Measurements from ENCODE around the gene CCDC170. TPM values are rescaled to one million over a fixed set of nuclear protein-coding genes. Genes with fewer than 3 reads are reported as not detected.

CCDC170 gene
- total RNA-seq, 1 experiment from 2014 or later = not detected

DNA sequence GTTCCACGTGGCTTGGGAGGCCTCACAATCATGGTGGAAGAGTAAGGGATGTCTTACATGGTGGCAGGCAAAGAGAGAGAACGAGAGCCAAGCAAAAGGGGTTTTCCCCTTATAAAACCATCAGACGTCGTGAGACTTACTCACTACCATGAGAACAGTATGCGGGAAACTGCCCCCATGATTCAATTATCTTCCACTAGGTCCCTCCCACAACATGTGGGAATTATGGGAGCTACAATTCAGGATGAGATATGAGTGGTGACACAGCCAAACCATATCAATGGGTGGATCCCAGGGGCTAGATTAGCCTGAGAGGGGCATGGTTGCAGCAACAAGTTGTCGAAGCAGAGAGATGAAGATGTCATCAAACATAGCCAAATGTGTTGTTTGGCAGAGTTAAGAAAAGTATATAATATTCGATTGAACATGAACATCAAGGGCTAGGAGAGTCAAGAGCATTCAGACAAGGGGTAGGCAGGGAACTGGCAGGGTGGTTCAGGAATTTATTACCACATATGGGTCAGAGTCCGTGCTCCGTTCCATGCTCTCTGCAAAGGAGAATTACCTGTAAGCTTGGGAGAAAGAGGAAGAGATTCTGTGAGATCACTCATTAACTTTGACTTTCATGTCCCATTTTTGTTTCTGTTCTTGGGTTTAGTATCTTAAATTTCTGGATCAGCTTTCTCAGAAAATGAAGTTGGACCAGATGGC lies 98.8 kb downstream of the CCDC170 start:
- in situ Hi-C loops (cut with HindIII; ENCODE audit: low sequenced_read_pairs) = no loop called here
- DNase-seq (ENCODE audit: low spot score) = no peak

GRCh38 chr6:151609146-151609902 lies 115.5 kb downstream of the CCDC170 start:
- DNase-seq (ENCODE audit: low spot score) = no peak
- in situ Hi-C loops (cut with HindIII; ENCODE audit: low sequenced_read_pairs) = no loop called here

GRCh38 chr6:151610326-151610725 lies 116.5 kb downstream of the CCDC170 start:
- DNase-seq (ENCODE audit: low spot score) = no peak
- in situ Hi-C loops (cut with HindIII; ENCODE audit: low sequenced_read_pairs) = no loop called here

DNA sequence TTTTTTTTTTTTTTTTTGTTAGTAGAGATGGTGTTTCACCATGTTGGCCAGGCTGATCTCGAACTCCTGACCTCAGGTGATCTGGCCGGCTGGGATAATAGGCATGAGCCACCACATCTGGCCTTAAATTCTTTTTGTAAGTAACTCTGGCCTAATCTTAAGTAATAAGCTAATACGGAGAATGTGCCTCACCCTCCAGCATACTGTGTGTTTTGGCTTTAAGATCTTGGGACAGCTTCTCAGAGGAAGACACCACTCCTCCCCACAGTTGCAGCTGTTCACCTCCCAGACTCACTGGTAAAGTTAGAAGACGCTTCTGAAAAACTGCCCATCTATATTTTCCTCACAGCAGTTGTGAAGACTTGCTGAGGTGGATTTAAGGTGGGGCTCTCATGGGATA lies 120.8 kb downstream of the CCDC170 start:
- no peak for DNase-seq (ENCODE audit: low spot score)
- in situ Hi-C loops (cut with HindIII; ENCODE audit: low sequenced_read_pairs) = no loop called here

DNA sequence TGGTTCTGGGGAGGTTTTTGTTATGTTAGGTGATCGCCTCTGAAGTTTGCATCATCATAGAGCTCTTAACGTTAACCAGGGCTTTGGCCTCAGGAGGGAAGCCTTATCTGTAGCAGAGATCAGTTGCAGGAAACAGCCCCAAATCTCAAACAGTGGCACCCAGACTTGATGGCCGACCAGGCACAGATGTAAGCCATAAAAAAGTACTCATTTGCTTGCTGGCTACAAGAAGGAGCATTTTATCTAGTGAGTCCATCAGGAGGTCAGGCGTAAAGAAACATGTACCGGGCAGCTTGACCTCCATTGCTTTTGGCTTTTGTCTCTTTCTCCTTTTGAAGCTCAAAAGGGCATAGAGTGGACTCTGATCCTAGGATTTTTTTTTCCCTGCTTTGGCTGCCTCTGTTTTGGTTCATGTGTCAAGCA lies 122.3 kb downstream of the CCDC170 start:
- DNase-seq (ENCODE audit: low spot score) = no peak
- in situ Hi-C loops (cut with HindIII; ENCODE audit: low sequenced_read_pairs) = no loop called here

DNA sequence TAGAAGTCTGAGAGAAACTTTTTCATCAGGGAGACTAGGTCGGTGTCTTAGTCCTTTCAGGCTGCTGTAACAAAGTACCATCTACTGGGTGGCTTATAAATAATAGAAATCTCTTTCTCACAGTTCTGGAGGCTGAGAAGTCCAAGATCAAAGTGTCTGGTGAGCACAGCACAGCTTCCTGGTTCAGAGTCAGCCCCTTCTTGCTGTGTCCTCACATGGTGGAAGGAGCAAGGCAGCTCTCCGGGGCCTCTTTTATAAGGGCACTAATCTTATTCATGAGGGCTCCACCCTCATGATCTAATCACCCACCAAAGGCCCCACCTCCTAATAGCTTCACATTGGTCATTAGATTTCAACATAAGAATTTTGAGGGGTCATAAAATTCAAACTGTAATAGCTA lies 122.8 kb downstream of the CCDC170 start:
- in situ Hi-C loops (cut with HindIII; ENCODE audit: low sequenced_read_pairs) = no loop called here
- no peak for DNase-seq (ENCODE audit: low spot score)

- in situ Hi-C loops (cut with HindIII; ENCODE audit: low sequenced_read_pairs) = no loop called here
- DNase-seq (ENCODE audit: low spot score) = no peak
Observed at GRCh38 chr6:151617539-151617938, 123.7 kb downstream of the CCDC170 start.

- in situ Hi-C loops (cut with HindIII; ENCODE audit: low sequenced_read_pairs) = no loop called here
- DNase-seq (ENCODE audit: low spot score) = no peak
Observed at GRCh38 chr6:151618717-151619116, 124.9 kb downstream of the CCDC170 start.

GRCh38 chr6:151620179-151620578 lies 126.4 kb downstream of the CCDC170 start:
- in situ Hi-C loops (cut with HindIII; ENCODE audit: low sequenced_read_pairs) = no loop called here
- no peak for DNase-seq (ENCODE audit: low spot score)

GRCh38 chr6:151624071-151624470 lies 130.3 kb downstream of the CCDC170 start:
- in situ Hi-C loops (cut with HindIII; ENCODE audit: low sequenced_read_pairs) = no loop called here

GRCh38 chr6:151624481-151624880 lies 130.7 kb downstream of the CCDC170 start:
- in situ Hi-C loops (cut with HindIII; ENCODE audit: low sequenced_read_pairs) = no loop called here
- no peak for DNase-seq (ENCODE audit: low spot score)

More at GRCh38 chr6:151624071-151624470, 130.3 kb downstream of the CCDC170 start:
- DNase-seq (ENCODE audit: low spot score) = no peak

DNA sequence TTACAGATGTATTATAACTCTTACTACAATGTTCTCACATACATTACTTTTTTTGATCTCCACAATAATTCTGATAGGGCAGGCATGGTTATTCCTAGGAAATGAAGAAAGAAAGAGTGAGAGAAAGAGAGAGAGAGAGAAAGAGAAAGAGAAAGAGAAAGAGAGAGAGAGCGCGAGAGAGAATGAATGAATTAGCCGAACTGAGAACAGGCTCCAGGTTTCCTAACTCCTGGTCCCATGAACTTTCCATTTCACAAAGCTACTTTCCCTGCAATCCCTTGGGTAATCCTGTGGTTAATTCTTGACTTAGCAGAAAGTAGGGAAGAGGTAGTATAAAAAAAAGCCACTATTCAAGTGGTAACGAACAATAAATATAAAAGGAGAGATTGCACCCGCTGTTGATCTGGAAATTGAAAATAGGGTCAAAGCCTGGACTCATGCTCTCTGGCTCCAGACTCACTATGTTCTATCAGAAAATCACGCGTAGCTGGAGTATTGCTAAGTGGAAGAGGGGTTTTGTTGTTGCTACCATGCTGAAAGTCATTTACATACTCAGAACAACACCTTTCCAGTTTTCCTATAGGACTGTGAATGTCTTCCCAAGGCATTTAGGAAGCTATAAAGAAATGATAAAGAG lies 131.2 kb downstream of the CCDC170 start:
- DNase-seq (ENCODE audit: low spot score) = no peak
- in situ Hi-C loops (cut with HindIII; ENCODE audit: low sequenced_read_pairs) = no loop called here

- in situ Hi-C loops (cut with HindIII; ENCODE audit: low sequenced_read_pairs) = no loop called here
- no peak for DNase-seq (ENCODE audit: low spot score)
Observed at GRCh38 chr6:151627689-151628444, 134.1 kb downstream of the CCDC170 start.

GRCh38 chr6:151629791-151630190 lies 136.0 kb downstream of the CCDC170 start:
- in situ Hi-C loops (cut with HindIII; ENCODE audit: low sequenced_read_pairs) = no loop called here

DNA sequence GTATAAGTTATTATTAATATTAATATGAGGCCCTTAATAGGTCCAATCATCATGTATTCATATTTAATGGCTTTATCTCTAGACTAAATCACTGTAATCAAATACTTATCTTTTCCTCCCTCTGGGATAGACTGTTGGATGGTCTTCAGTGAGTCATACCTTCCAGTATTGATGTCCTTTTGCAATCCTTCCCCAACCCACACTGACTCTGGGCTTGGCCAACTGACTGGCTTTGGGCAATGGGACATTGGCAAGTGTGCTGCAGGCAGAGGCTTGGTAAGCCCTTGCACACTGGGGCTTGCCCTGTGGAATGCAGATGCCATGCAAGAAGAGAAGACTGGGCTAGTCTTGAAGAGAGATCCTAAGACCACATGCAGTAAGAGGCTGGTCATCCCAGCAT lies 136.6 kb downstream of the CCDC170 start:
- in situ Hi-C loops (cut with HindIII; ENCODE audit: low sequenced_read_pairs) = no loop called here
- no peak for DNase-seq (ENCODE audit: low spot score)

More at GRCh38 chr6:151629791-151630190, 136.0 kb downstream of the CCDC170 start:
- DNase-seq (ENCODE audit: low spot score) = no peak

DNA sequence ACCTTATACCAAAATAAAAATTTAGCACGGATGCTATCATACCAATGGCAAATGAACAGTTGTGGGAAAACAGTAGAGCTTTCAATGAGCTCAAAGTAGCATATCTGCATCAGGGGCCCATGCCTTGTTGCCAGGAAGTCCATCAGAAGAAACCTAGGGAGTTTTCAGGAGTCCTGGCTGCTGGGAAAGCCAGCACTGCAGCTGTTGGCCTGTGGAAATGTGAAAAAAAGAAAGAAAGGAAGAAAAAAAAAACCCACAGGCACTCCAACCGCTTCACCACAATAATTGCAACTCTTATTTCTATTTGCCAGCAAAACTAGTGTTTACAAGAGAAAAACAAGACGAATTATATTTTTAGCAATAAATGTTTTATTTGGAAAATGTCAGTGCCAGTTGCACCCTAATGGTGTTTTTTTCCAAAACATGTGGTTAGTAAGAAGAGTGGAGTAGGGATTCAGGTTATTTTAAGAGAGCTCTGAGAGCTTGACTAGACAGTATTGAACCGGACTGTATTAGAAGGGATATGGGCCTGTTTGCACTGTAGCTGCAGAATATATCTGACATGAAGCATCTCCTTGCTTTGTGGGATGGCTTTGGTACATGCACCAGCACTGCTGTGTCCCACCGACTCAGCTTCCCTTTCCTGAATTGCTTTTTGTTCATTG lies 137.3 kb downstream of the CCDC170 start:
- in situ Hi-C loops (cut with HindIII; ENCODE audit: low sequenced_read_pairs) = no loop called here
- DNase-seq (ENCODE audit: low spot score) = no peak

DNA sequence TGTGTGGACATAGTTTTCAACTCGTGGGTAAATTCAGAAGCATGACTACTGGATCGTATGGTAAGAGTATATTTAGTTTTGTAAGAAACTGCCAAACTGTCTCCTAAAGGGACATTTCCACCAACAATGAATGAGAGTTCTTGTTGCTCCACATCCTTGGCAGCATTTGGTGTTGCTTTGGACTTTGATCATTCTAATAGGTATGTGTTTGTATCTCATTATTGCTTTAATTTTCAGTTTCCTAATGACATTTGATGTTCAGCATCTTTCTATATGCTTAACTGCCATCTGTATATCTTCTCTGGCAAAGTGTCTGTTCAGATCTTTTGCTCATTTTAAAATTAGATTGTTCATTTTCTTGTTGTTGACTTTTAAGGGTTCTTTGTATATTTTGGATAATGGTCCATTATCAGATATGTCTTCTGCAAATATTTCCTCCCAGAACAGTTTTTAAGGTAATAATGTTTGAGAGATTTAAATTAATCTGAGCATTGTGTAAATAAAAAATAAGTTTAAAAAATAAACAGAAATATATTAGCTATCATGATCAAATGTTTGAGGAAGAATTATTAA lies 138.7 kb downstream of the CCDC170 start:
- in situ Hi-C loops (cut with HindIII; ENCODE audit: low sequenced_read_pairs) = no loop called here
- DNase-seq (ENCODE audit: low spot score) = no peak

DNA sequence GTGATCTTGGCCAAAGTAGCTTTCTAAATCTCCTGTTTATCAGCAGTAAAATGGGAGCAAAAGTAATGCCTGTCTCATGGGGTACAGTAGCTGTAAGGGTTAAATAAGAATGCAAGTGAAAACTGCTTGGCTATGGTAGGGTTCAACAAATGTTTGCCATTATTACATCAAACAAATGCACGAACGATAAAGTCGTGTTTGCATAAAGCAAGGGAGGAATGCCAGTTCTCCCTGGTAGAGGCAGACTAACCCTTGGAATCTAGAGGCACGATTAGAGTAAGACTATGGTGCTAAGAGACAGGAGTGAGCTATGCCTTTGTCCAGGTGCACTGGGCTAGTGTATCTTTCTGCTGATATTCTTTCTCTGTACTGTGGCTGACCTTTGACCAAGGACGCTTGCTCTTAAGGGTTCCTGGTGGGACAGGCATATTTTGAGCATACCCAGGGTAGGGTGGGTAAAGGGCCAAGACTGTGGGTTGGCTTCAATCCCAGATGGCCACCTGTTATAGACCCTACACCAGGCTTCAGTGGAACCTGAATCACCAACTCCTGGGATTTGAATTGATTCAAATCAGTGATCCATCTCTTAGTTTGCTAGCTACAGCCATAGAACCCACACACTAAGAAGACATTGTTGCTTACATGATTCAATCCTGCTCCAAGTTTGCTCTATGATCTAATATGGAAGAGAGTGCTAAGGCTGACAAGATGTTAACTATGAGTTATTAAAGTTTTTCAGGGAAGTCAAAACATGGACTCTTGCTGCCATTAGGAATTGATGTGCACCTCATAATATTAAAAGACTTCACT lies 139.9 kb downstream of the CCDC170 start:
- in situ Hi-C loops (cut with HindIII; ENCODE audit: low sequenced_read_pairs) = no loop called here
- no peak for DNase-seq (ENCODE audit: low spot score)
